ENCODE results near the gene ARMC9.

The ARMC9 gene

DNA sequence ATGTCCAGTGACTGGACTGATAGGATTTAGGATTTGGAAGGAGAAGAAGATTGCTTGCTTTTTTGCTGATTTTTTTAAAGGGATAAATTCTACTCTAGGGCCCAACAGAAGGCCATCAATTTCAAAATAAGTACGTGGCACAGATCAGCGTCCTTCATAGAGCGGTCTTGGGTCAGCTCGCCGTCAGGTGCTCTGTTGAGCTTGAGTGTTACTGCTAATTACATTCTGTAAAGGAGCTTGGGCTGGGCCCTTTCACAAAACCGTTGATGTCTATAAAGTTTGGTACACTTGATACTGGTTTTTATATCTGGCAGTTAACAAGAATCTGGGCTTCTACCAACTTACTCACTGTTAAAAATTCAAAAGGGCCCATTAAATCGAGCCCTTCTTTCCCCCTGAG, 45.4 kb downstream of the ARMC9 start:
- no peak overlapping the region for H3K4me3 ChIP-seq (ENCODE audit: low read length in 2 of 2)
- H3K9me3 ChIP-seq (replicated peaks in 1 of 2; ENCODE audit: control insufficient read depth in 2 of 2, insufficient read depth in 1 of 2, low read depth in 1 of 2, low read length in 2 of 2) = no peaks in the 10 kb centered on the region
- DNase-seq (ENCODE audit: low spot score) = no peak
- H4K91ac ChIP-seq (ENCODE audit: low read depth, low read length, poor library complexity) = no peak overlapping the region
- no peak overlapping the region for H2AFZ ChIP-seq (ENCODE audit: low read length)
- no peak overlapping the region for H3K4ac ChIP-seq (ENCODE audit: low read length)
- H3K23ac ChIP-seq (ENCODE audit: low read depth, low read length, poor library complexity) = no peak overlapping the region
- H2BK120ac ChIP-seq (ENCODE audit: low read depth, low read length) = no peak overlapping the region
- H3K36me3 ChIP-seq (replicated peaks in 1 of 2; ENCODE audit: control insufficient read depth in 2 of 2, insufficient read depth in 2 of 2, low read length in 2 of 2) = peaks cover 24 to 74% of the 10 kb centered on the region in 2 donors
- H3K79me1 ChIP-seq (ENCODE audit: low read depth, low read length) = no peaks in the 10 kb centered on the region
- H3K14ac ChIP-seq (ENCODE audit: low read length) = no peak overlapping the region
- no CpG with 5 or more reads among the region's 7 CpGs for WGBS, 2 donors (ENCODE audit: extremely low coverage in 2 of 2, insufficient read length in 2 of 2, insufficient replicate concordance in 1 of 2)
- H2BK12ac ChIP-seq (ENCODE audit: low read length) = no peak overlapping the region
- H2BK15ac ChIP-seq (ENCODE audit: low read length) = no peak overlapping the region
- H3K18ac ChIP-seq (ENCODE audit: low read length) = no peak overlapping the region
- H3K4me2 ChIP-seq (ENCODE audit: insufficient read depth, low read length, poor library complexity, severe bottlenecking) = no peak overlapping the region
- H4K8ac ChIP-seq (ENCODE audit: low read depth, low read length) = no peak overlapping the region
- H3K9ac ChIP-seq (ENCODE audit: low read depth, low read length, poor library complexity) = no peak overlapping the region
- no peak overlapping the region for H2BK5ac ChIP-seq (ENCODE audit: low read length)
- no peaks in the 10 kb centered on the region for H3K4me1 ChIP-seq (ENCODE audit: control insufficient read depth in 2 of 2, insufficient read depth in 1 of 2, low read depth in 1 of 2, low read length in 2 of 2)
- H2AK5ac ChIP-seq (ENCODE audit: low read depth, low read length) = no peak overlapping the region
- no peak overlapping the region for H3K27ac ChIP-seq (replicated peaks; ENCODE audit: low read length)
- H3K27me3 ChIP-seq (ENCODE audit: control insufficient read depth in 3 of 3, insufficient read depth in 3 of 3, low read depth in 1 of 3, low read length in 3 of 3) = no peaks in the 10 kb centered on the region

DNA sequence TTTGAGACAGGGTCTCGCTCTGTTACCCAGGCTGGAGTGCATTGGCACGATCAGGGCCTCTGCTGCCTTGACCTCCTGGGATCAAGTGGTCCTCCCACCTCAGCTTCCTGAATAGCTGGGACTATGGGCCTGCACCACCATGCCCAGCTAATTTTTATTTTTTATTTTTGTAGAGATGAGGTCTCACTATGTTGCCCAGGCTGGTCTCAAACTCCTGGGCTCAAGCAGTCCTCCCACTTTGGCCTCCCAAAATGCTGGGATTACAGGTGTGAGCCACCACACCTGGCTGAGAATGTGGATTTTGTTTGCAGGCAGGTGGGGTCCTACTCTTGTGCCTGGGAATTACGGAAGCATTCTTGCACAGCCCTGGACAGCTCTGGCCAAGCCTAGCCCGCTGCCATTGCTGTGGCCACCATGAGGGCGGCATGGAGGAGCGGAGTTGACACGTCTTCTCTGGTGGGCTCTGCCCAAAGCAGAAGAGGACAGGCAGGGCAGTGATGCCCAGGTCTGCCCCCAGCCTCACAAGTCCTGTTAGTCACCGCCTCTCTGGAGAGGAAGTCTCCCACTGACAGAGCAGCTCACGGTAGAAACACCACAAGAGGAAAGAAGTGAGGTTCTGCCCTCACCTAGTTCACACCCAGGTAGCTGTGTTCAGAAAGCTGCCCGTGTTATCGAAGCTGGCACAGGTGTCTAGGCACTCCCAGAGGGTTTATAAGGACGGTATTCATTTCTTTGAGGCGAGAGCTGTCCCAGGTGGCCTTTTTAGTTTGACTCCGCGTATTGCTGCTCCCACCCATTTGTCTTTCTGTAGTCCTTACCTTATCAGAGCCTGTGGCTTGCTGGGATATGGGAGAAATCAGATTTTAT, 46.2 kb downstream of the ARMC9 start:
- no peak for DNase-seq (ENCODE audit: low spot score)
- H4K91ac ChIP-seq (ENCODE audit: low read depth, low read length, poor library complexity) = no peak overlapping the region
- no peaks in the 10 kb centered on the region for H3K27me3 ChIP-seq (ENCODE audit: control insufficient read depth in 3 of 3, insufficient read depth in 3 of 3, low read depth in 1 of 3, low read length in 3 of 3)
- no peak overlapping the region for H3K4me2 ChIP-seq (ENCODE audit: insufficient read depth, low read length, poor library complexity, severe bottlenecking)
- no peak overlapping the region for H3K9ac ChIP-seq (ENCODE audit: low read depth, low read length, poor library complexity)
- no peak overlapping the region for H3K14ac ChIP-seq (ENCODE audit: low read length)
- WGBS, 2 donors (ENCODE audit: extremely low coverage in 2 of 2, insufficient read length in 2 of 2, insufficient replicate concordance in 1 of 2) = no CpG with 5 or more reads among the region's 15 CpGs
- H4K8ac ChIP-seq (ENCODE audit: low read depth, low read length) = no peak overlapping the region
- H2BK12ac ChIP-seq (ENCODE audit: low read length) = no peak overlapping the region
- no peaks in the 10 kb centered on the region for H3K4me1 ChIP-seq (ENCODE audit: control insufficient read depth in 2 of 2, insufficient read depth in 1 of 2, low read depth in 1 of 2, low read length in 2 of 2)
- H3K9me3 ChIP-seq (replicated peaks in 1 of 2; ENCODE audit: control insufficient read depth in 2 of 2, insufficient read depth in 1 of 2, low read depth in 1 of 2, low read length in 2 of 2) = no peaks in the 10 kb centered on the region
- H3K23ac ChIP-seq (ENCODE audit: low read depth, low read length, poor library complexity) = no peak overlapping the region
- no peak overlapping the region for H2AK5ac ChIP-seq (ENCODE audit: low read depth, low read length)
- no peak overlapping the region for H2BK15ac ChIP-seq (ENCODE audit: low read length)
- no peak overlapping the region for H2AFZ ChIP-seq (ENCODE audit: low read length)
- H3K79me1 ChIP-seq (ENCODE audit: low read depth, low read length) = no peaks in the 10 kb centered on the region
- no peak overlapping the region for H3K4ac ChIP-seq (ENCODE audit: low read length)
- no peak overlapping the region for H2BK120ac ChIP-seq (ENCODE audit: low read depth, low read length)
- no peak overlapping the region for H2BK5ac ChIP-seq (ENCODE audit: low read length)
- no peak overlapping the region for H3K4me3 ChIP-seq (ENCODE audit: low read length in 2 of 2)
- H3K18ac ChIP-seq (ENCODE audit: low read length) = no peak overlapping the region
- peaks cover 20 to 67% of the 10 kb centered on the region in 2 donors for H3K36me3 ChIP-seq (replicated peaks in 1 of 2; ENCODE audit: control insufficient read depth in 2 of 2, insufficient read depth in 2 of 2, low read length in 2 of 2)
- no peak overlapping the region for H3K27ac ChIP-seq (replicated peaks; ENCODE audit: low read length)

DNA sequence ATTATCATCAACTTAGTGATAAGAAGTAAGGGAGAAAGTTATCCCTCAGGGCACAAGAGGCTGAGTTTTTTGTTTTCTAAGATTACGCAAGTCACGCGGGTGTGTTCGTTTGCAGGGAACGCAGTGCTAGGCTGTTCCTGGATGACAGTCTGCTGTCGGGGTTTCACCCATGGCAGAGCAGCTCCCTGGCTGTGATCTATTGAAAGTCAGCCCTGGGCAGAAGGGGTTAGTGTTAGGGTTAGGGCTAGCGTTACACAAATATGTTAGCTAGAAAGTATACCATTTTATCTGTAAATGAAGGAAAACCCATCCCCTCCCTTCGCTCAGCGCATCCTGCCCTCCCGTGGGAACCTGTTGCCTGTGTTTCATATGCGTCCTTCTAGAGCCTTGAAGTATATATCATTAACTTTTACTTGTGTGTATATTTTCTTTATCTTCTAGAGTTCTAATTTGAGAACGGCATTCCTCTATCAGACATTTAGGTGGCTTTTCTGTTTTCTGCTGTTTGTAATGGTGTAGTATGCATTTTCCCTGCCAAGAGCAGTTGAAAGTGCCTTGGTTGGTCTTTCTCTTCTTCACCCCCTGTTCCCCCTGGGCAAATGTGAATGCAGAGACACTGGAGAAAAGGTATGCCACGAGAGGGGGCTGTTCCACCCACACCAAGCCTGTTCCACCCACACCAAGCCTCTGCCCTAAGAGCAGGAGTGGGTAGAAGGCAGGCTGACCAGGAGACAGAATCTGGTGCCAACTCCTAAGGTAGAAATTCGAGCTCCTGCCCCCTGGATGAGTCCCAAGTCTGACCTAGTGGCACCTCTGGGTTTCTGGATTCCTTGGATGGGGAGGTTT, 47.0 kb downstream of the ARMC9 start:
- Histone ChIP-seq H2BK12ac (ENCODE audit: low read length) (no peak overlapping the region), H2AK5ac (ENCODE audit: low read depth, low read length) (no peak overlapping the region), H3K14ac (ENCODE audit: low read length) (no peak overlapping the region), H3K4ac (ENCODE audit: low read length) (no peak overlapping the region), H3K27ac (replicated peaks; ENCODE audit: low read length) (no peak overlapping the region), H3K4me2 (ENCODE audit: insufficient read depth, low read length, poor library complexity, severe bottlenecking) (no peak overlapping the region), H2BK15ac (ENCODE audit: low read length) (no peak overlapping the region), H3K9ac (ENCODE audit: low read depth, low read length, poor library complexity) (no peak overlapping the region), H3K36me3 (replicated peaks in 1 of 2; ENCODE audit: control insufficient read depth in 2 of 2, insufficient read depth in 2 of 2, low read length in 2 of 2) (peaks cover 18 to 63% of the 10 kb centered on the region in 2 donors), H3K4me3 (ENCODE audit: low read length in 2 of 2) (no peak overlapping the region), H2BK5ac (ENCODE audit: low read length) (no peak overlapping the region), H3K27me3 (ENCODE audit: control insufficient read depth in 3 of 3, insufficient read depth in 3 of 3, low read depth in 1 of 3, low read length in 3 of 3) (no peaks in the 10 kb centered on the region), H4K8ac (ENCODE audit: low read depth, low read length) (no peak overlapping the region), H3K4me1 (ENCODE audit: control insufficient read depth in 2 of 2, insufficient read depth in 1 of 2, low read depth in 1 of 2, low read length in 2 of 2) (no peaks in the 10 kb centered on the region), H2AFZ (ENCODE audit: low read length) (no peak overlapping the region), H3K79me1 (ENCODE audit: low read depth, low read length) (no peaks in the 10 kb centered on the region), H3K9me3 (replicated peaks in 1 of 2; ENCODE audit: control insufficient read depth in 2 of 2, insufficient read depth in 1 of 2, low read depth in 1 of 2, low read length in 2 of 2) (no peaks in the 10 kb centered on the region), H2BK120ac (ENCODE audit: low read depth, low read length) (no peak overlapping the region), H3K18ac (ENCODE audit: low read length) (no peak overlapping the region), H4K91ac (ENCODE audit: low read depth, low read length, poor library complexity) (no peak overlapping the region), H3K23ac (ENCODE audit: low read depth, low read length, poor library complexity) (no peak overlapping the region)
- WGBS, 2 donors (ENCODE audit: extremely low coverage in 2 of 2, insufficient read length in 2 of 2, insufficient replicate concordance in 1 of 2) = no CpG with 5 or more reads among the region's 14 CpGs
- DNase-seq (ENCODE audit: low spot score) = no peak
